WTC11 (cell line): Measurements from ENCODE around the gene COL4A2. TPM values are rescaled to one million over a fixed set of nuclear protein-coding genes. Genes with fewer than 3 reads are reported as not detected.

ENCODE experiments used
- ATAC-seq: fragments of 200-7000 bp; cut with Tn5 transposase; 2 replicates; pipeline ENCODE4 v1.10.0; 2021; ENCODE audit warnings: mild to moderate bottlenecking, moderate library complexity
- CTCF ChIA-PET: fragments of 300-600 bp; sonication (Branson Sonifier 250); formaldehyde crosslinking; loops from one replicate; lab custom pipeline; 2021; ENCODE audit warnings: antibody characterized with exemption; lab: Charles Lee
- POLR2A ChIA-PET: fragments of 350-600 bp; sonication (Branson Sonifier 250); formaldehyde crosslinking; loops from one replicate; lab custom pipeline; 2021; ENCODE audit warnings: antibody characterized with exemption; lab: Charles Lee
- DNase-seq: peaks from one replicate; pipeline ENCODE4 v3.0.0; 2021; ENCODE audit warnings: low spot score
- H3K27ac Mint-ChIP-seq: 2 replicates; pipeline ENCODE4 v1.8.0; 2021; ENCODE audit warnings: mixed read lengths
- H3K27me3 Mint-ChIP-seq: 2 replicates; pipeline ENCODE4 v1.8.0; 2021; ENCODE audit warnings: low read depth, mild to moderate bottlenecking, moderate library complexity, mixed read lengths
- H3K36me3 Mint-ChIP-seq: 2 replicates; pipeline ENCODE4 v1.8.0; 2021; ENCODE audit warnings: mixed read lengths
- H3K4me1 Mint-ChIP-seq: 2 replicates; pipeline ENCODE4 v1.8.0; 2022; ENCODE audit warnings: mixed read lengths
- H3K4me3 Mint-ChIP-seq: 2 replicates; pipeline ENCODE4 v1.8.0; 2021; ENCODE audit warnings: mild to moderate bottlenecking, moderate library complexity, mixed read lengths
- H3K9me3 Mint-ChIP-seq: 2 replicates; pipeline ENCODE4 v1.8.0; 2021; ENCODE audit warnings: mixed read lengths
- AFF4 ChIP-seq: sonication (generic); formaldehyde crosslinking; IDR thresholded peaks from 2 replicates; pipeline ENCODE4 v1.8.1; 2023; ENCODE audit warnings: mild to moderate bottlenecking, missing genetic modification reagents, borderline replicate concordance
- AR ChIP-seq: fragments of 250-450 bp; sonication (Bioruptor Pico); IDR thresholded peaks from 2 replicates; pipeline ENCODE4 v1.9.0; 2021; ENCODE audit warnings: mild to moderate bottlenecking
- ATF1 ChIP-seq: sonication (generic); formaldehyde crosslinking; IDR thresholded peaks from 2 replicates; pipeline ENCODE4 v1.8.1; 2023; ENCODE audit warnings: mild to moderate bottlenecking, moderate library complexity, missing genetic modification reagents
- ATF3 ChIP-seq: sonication (generic); formaldehyde crosslinking; conservative IDR thresholded peaks from 2 replicates; pipeline ENCODE4 v1.8.1; 2022; ENCODE audit warnings: mild to moderate bottlenecking, missing genetic modification reagents
- CBFB ChIP-seq: sonication (generic); formaldehyde crosslinking; IDR thresholded peaks from 2 replicates; pipeline ENCODE4 v1.8.1; 2022; ENCODE audit warnings: mild to moderate bottlenecking, low read depth, missing genetic modification reagents
- CDX4 ChIP-seq: fragments of 250-450 bp; sonication (Bioruptor Pico); IDR thresholded peaks from 2 replicates; pipeline ENCODE4 v1.9.0; 2021; ENCODE audit warnings: moderate library complexity, mild to moderate bottlenecking, inconsistent platforms, borderline replicate concordance
- CREM ChIP-seq: sonication (generic); formaldehyde crosslinking; IDR thresholded peaks from 2 replicates; pipeline ENCODE4 v1.8.1; 2022; ENCODE audit warnings: mild to moderate bottlenecking, missing genetic modification reagents, moderate library complexity
- EMX1 ChIP-seq: fragments of 250-450 bp; sonication (Bioruptor Pico); IDR thresholded peaks from 2 replicates; pipeline ENCODE4 v1.8.0; 2021; ENCODE audit warnings: mild to moderate bottlenecking
- FOXJ3 ChIP-seq: sonication (generic); formaldehyde crosslinking; IDR thresholded peaks from 2 replicates; pipeline ENCODE4 v1.9.0; 2021; ENCODE audit warnings: missing genetic modification reagents, mild to moderate bottlenecking, borderline replicate concordance
- FOXK1 ChIP-seq: sonication (generic); formaldehyde crosslinking; IDR thresholded peaks from 2 replicates; pipeline ENCODE4 v1.8.0; 2022; ENCODE audit warnings: mild to moderate bottlenecking, moderate library complexity, missing genetic modification reagents
- MXD4 ChIP-seq: fragments of 250-450 bp; sonication (Bioruptor Pico); IDR thresholded peaks from 2 replicates; pipeline ENCODE4 v1.8.0; 2021; ENCODE audit warnings: mild to moderate bottlenecking, moderate library complexity, borderline replicate concordance
- MYBL2 ChIP-seq: sonication (generic); formaldehyde crosslinking; IDR thresholded peaks from 2 replicates; pipeline ENCODE4 v1.8.1; 2023; ENCODE audit warnings: mild to moderate bottlenecking, moderate library complexity, missing genetic modification reagents
- NFATC4 ChIP-seq: fragments of 250-450 bp; sonication (Bioruptor Pico); IDR thresholded peaks from 2 replicates; pipeline ENCODE4 v1.9.0; 2021; ENCODE audit warnings: mild to moderate bottlenecking
- NFYB ChIP-seq: sonication (generic); formaldehyde crosslinking; conservative IDR thresholded peaks from 2 replicates; pipeline ENCODE4 v1.8.0; 2022; ENCODE audit warnings: low read depth, missing genetic modification reagents
- NR1H2 ChIP-seq: sonication (generic); formaldehyde crosslinking; IDR thresholded peaks from 2 replicates; pipeline ENCODE4 v1.9.0; 2021; ENCODE audit warnings: mild to moderate bottlenecking, moderate library complexity, missing genetic modification reagents
- SMAD3 ChIP-seq: sonication (generic); formaldehyde crosslinking; IDR thresholded peaks from 2 replicates; pipeline ENCODE4 v1.8.0; 2022; ENCODE audit warnings: missing genetic modification reagents, mild to moderate bottlenecking, borderline replicate concordance
- TCF7 ChIP-seq: sonication (generic); formaldehyde crosslinking; IDR thresholded peaks from 2 replicates; pipeline ENCODE4 v1.8.0; 2022; ENCODE audit warnings: mild to moderate bottlenecking, low read depth, missing genetic modification reagents, moderate library complexity
- ZNF219 ChIP-seq: sonication (generic); formaldehyde crosslinking; IDR thresholded peaks from 2 replicates; pipeline ENCODE4 v1.8.0; 2023; ENCODE audit warnings: missing genetic modification reagents, mild to moderate bottlenecking, borderline replicate concordance
- total RNA-seq: library from RNA; stranded (reverse); gene quantifications from 3 replicates; pipeline ENCODE4 v1.2.3, GENCODE V29; 2021
- TF ChIP-seq, protein P1 (sequence below): fragments of 250-450 bp; sonication (Bioruptor Pico); IDR thresholded peaks from 2 replicates; pipeline ENCODE4 v2.1.2; 2022; ENCODE audit warnings: mild to moderate bottlenecking, moderate library complexity
- TF ChIP-seq, protein P2 (sequence below): sonication (generic); formaldehyde crosslinking; IDR thresholded peaks from 2 replicates; pipeline ENCODE4 v1.8.1; 2023; ENCODE audit warnings: mild to moderate bottlenecking, missing genetic modification reagents, moderate library complexity
- TF ChIP-seq, protein P3 (sequence below): sonication (generic); formaldehyde crosslinking; IDR thresholded peaks from 2 replicates; pipeline ENCODE4 v1.8.1; 2022; ENCODE audit warnings: mild to moderate bottlenecking, missing genetic modification reagents, moderate library complexity, borderline replicate concordance

Gene COL4A2
- total RNA-seq, 1 experiment from 2014 or later: 109 TPM

DNA sequence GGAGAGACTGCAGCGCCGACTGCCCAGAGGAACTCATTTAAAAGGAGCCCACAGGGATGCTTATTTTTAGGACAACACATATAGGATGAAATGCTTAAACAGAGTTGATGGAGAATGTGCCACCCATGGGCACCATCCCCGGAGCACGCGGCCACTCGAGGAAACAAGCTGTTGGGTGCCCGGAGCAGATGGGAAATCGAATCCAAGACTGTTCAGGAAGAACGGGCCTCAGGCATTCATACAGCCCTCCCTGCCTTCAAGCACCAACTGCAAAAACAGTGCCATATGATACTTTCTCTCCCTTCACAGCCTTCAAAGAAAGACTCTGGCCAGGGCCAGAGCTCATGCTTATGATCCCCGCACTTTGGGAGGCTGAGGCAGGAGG, 214.2 kb downstream of the COL4A2 start (continued):
- TF ChIP-seq, protein P1, sequence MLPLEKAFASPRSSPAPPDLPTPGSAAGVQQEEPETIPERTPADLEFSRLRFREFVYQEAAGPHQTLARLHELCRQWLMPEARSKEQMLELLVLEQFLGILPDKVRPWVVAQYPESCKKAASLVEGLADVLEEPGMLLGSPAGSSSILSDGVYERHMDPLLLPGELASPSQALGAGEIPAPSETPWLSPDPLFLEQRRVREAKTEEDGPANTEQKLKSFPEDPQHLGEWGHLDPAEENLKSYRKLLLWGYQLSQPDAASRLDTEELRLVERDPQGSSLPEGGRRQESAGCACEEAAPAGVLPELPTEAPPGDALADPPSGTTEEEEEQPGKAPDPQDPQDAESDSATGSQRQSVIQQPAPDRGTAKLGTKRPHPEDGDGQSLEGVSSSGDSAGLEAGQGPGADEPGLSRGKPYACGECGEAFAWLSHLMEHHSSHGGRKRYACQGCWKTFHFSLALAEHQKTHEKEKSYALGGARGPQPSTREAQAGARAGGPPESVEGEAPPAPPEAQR: no peak
- TF ChIP-seq MYBL2: no peak

DNA sequence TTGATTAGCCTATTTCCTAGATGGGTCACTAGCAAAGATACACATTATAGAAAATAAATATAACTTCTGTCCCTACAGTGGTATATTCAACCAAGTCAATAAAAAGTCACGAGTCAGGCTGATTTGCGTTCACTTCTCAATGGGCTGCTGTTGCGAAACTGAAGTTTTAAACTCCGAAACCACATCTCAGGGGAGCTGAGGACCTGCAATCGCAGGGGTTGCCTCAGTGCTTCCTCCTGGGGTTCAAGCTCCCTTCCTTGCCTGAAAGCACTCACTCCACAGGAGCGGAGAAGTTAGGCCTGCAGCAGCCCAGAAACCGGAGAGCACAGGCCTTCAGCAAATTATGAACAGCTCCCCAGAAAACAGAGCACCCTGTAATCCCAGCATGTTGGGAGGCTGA, 214.9 kb downstream of the COL4A2 start:
- Mint-ChIP-seq H3K4me3 (no peak overlapping the region), H3K4me1 (peaks cover 17% of the 10 kb centered on the region), H3K27ac (peak overlapping the region; percentile 65; the same call in 1 of the 2 replicates), H3K27me3 (no peaks in the 10 kb centered on the region), H3K9me3 (no peaks in the 10 kb centered on the region), H3K36me3 (peaks cover 2% of the 10 kb centered on the region; the same call in 1 of the 2 replicates)
- no peak for TF ChIP-seq ATF1
- TF ChIP-seq TCF7: no peak
- no peak for TF ChIP-seq CBFB (CRISPR knock-in tag)
- TF ChIP-seq, protein P2, sequence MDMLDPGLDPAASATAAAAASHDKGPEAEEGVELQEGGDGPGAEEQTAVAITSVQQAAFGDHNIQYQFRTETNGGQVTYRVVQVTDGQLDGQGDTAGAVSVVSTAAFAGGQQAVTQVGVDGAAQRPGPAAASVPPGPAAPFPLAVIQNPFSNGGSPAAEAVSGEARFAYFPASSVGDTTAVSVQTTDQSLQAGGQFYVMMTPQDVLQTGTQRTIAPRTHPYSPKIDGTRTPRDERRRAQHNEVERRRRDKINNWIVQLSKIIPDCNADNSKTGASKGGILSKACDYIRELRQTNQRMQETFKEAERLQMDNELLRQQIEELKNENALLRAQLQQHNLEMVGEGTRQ (CRISPR knock-in tag): no peak
- TF ChIP-seq NFYB (CRISPR knock-in tag): no peak
- no peak for TF ChIP-seq FOXJ3 (CRISPR knock-in tag)
- TF ChIP-seq CDX4: no peak
- no peak for TF ChIP-seq ATF3 (CRISPR knock-in tag)
- TF ChIP-seq NFATC4: no peak
- TF ChIP-seq, protein P3, sequence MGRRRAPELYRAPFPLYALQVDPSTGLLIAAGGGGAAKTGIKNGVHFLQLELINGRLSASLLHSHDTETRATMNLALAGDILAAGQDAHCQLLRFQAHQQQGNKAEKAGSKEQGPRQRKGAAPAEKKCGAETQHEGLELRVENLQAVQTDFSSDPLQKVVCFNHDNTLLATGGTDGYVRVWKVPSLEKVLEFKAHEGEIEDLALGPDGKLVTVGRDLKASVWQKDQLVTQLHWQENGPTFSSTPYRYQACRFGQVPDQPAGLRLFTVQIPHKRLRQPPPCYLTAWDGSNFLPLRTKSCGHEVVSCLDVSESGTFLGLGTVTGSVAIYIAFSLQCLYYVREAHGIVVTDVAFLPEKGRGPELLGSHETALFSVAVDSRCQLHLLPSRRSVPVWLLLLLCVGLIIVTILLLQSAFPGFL (CRISPR knock-in tag): no peak
- TF ChIP-seq NR1H2 (CRISPR knock-in tag): no peak
- POLR2A ChIA-PET: no interaction called here
- no peak for DNase-seq
- ATAC-seq: no peak
- CTCF ChIA-PET: interaction anchor here (0.6 to 1.8 kb wide), 4 partner anchors 39 to 97 kb away, joined by 3 to 9 read pairs (median 4); no protein-coding TSS in a partner anchor

DNA sequence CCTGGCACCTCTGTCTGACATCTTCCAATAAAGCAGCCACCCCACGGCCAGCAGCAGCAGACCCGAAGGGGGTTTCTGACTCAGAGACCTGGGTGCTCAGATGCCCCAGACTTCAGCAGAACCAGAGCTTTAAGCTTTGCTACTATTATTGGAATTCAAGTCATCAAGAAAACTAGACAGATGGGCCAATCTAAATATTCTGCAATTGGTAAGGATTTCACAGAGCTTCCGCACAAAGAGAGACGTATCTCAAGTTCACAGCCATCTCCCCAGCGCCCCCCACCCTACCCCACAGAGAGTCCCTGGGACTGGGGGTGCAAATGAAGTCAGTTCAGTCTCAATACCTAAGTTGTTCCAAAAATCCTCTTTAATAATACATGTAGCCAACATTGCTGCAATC, 215.6 kb downstream of the COL4A2 start:
- Mint-ChIP-seq H3K36me3 (peaks cover 2% of the 10 kb centered on the region; the same call in 1 of the 2 replicates), H3K4me3 (no peak overlapping the region), H3K27ac (no peak overlapping the region), H3K27me3 (no peaks in the 10 kb centered on the region), H3K4me1 (peaks cover 24% of the 10 kb centered on the region), H3K9me3 (no peaks in the 10 kb centered on the region)
- ChIA-PET CTCF (no interaction called here), POLR2A (no interaction called here)
- DNase-seq (no peak), ATAC-seq (no peak)
- no peak for TF ChIP-seq AFF4
- TF ChIP-seq MXD4 (CRISPR knock-in tag): no peak
- TF ChIP-seq AR: no peak
- TF ChIP-seq CREM (CRISPR knock-in tag): no peak
- TF ChIP-seq FOXK1 (CRISPR knock-in tag): no peak
- TF ChIP-seq EMX1: no peak
- no peak for TF ChIP-seq CDX4
- TF ChIP-seq ZNF219 (CRISPR knock-in tag): no peak
- no peak for TF ChIP-seq SMAD3 (CRISPR knock-in tag)
